Dedifferentiated amniotic fluid mesenchymal stem cell (primary cell): Measurements from ENCODE around the gene RNF135.
A peak's percentile ranks its signal among the peaks of the same experiment; 100 is the strongest.
"Not testable (repeated sequence)": the region's sequence is repeated elsewhere in the genome, so short reads cannot be mapped to it uniquely, and the experiment has no call there.

ENCODE experiments used
- DNase-seq: peaks from one replicate; pipeline ENCODE4 v3.0.0-alpha.2; 2016; ENCODE audit errors: extremely low spot score

RNF135 gene, protein sequence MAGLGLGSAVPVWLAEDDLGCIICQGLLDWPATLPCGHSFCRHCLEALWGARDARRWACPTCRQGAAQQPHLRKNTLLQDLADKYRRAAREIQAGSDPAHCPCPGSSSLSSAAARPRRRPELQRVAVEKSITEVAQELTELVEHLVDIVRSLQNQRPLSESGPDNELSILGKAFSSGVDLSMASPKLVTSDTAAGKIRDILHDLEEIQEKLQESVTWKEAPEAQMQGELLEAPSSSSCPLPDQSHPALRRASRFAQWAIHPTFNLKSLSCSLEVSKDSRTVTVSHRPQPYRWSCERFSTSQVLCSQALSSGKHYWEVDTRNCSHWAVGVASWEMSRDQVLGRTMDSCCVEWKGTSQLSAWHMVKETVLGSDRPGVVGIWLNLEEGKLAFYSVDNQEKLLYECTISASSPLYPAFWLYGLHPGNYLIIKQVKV

DNA sequence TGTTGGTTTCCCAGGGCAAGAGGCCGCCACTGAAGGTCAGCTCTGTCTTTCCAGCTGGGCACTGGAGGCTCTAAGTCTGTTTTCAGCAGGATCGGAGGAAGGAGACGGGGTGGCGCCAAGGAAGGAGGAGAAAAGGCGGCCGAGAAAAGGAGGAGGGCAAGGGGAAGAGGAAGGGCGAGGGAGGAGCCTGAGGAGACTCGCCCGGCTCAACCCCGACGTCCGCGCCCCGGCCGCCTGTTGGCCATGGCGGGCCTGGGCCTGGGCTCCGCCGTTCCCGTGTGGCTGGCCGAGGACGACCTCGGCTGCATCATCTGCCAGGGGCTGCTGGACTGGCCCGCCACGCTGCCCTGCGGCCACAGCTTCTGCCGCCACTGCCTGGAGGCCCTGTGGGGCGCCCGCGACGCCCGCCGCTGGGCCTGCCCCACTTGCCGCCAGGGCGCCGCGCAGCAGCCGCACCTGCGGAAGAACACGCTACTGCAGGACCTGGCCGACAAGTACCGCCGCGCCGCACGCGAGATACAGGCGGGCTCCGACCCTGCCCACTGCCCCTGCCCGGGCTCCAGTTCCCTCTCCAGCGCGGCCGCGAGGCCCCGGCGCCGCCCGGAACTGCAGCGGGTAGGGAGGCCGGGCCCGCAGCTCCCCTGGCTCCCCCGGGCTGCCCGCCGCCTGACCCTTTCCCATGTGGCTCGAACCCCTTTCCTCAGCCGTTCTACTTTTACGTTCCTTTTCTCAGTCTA, at the start of gene RNF135:
Gene RNF135, plus strand, starts transcription at position 209 of the 737 bp plus-strand sequence. Its CDS starts 35 bp downstream, at position 244.
- peak; percentile 66 for DNase-seq

DNA sequence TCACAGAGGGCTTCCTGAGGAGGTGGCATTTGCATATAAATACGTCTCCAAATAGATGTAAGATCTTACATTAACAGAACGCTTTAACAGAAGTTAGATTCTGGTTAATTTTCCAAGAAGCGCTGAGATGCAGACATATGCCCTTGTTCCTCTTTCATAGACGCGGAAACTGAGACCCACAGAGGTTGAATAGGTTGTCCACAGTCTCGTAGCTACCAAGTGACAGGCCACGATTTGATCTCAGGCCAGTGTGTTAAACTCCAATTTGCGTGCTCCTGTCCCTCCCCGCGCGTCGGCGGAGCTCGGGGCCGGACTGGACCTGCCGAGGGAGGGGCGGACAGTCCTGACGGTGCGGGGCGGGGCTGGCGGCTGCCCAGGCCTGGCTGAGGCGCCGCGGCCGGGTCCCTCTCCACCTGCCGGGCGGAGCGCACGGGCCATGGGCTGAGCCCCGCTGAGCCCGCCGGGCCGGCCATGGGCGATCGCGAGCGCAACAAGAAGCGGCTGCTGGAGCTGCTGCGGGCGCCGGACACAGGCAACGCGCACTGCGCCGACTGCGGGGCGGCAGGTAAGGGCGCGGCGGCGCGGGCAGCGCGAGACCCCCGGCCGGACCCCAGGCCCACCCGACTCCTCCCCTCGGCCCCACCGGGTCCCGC, 49.2 kb upstream of the RNF135 start, which contains the start of gene ADAP2:
Gene ADAP2, plus strand, starts transcription at position 402 of the 653 bp plus-strand sequence. Its CDS starts 70 bp downstream, at position 472.
- no peak for DNase-seq

DNA sequence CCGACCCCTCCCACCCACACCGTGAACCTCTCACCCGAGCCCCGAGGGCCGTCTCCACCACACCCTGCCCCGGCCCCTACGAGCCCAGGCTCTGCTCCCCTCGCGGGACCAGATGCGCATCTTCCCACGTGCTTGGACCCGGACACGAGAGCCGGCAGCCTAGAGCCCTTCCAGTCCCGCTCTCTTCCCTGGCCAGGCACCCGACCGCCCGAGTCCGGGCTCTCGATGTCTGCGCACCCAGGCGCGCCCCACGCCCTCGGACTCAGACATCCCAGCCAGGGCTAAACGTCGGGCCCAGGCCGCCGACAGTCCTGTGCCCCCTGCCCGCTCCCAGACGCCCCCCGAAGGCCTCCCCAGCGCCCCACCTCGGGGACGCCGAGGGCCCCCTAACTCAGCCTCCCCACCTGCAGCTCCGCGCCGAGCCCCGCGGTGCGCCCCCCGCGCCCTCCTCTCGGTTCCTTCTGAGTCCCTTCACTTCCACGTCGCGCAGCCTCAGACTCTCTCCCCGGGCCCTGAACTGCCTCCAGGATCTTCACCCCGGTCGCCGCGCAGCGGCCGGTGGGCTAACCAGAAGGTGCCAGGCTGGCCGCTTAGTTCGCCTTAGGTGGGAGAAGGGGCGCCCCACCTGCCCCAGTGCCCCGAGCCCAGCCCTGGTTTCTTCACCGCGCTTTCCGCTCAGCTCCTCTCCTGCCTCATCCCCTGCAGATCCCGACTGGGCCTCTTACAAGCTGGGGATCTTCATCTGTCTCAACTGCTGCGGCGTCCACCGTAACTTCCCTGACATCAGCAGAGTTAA, 48.4 kb upstream of the RNF135 start:
- no peak for DNase-seq

DNA sequence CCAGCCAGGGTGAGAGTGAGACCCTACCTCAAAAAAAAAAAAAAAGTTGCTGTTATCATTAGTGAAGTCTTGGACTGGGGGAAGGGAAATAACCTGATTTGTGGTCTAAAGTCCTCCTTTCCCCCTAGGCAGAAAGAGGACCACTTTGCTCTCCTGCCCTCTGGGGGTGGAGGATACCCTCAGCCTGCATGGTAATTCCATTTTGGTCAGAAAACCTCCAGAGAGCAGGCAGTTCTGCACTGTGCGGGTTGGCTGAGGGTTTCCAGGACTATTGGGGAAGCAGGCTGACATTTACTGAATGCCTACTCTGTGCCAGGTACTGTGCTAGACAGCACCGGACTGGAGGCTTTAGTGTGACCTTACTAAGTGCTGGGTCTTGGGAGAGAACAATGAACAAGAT, 46.5 kb upstream of the RNF135 start:
- no peak for DNase-seq

DNA sequence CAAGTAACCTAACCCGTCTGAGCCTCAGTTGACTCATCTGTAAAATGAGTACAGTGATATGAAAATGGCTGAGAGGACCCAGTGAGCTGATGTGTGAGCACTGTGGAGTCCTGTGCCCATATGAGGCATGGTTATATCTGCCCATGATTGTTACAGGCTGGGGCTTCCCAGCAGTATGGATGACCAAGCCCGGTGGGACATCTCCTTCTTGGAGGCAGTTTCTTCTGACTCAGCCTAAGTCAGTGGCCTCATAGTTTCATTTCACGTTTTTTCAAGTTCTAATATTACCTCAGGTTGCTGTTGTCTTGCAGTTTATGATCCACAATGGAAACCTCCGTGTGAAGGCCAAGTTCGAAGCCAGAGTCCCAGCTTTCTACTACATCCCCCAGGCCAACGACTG, 44.3 kb upstream of the RNF135 start:
- DNase-seq: no peak

DNA sequence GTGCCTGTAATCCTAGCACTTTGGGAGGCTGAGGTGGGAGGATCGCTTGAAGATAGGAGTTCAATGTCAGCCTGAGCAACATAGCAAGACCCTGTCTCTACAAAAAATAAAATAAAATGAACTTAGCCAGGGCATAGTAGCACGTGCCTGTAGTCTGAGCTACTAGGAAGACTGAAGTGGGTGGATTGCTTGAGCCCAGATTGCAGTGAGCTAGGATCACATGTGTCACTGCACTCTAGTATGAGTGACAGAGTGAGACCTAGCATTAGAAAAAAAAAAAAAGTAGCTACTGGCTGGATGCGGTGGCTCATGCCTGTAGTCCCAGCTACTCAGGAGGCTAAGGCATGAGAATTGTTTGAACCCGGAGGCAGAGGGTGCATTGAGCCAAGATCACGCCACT, 43.1 kb upstream of the RNF135 start:
- no peak for DNase-seq

DNA sequence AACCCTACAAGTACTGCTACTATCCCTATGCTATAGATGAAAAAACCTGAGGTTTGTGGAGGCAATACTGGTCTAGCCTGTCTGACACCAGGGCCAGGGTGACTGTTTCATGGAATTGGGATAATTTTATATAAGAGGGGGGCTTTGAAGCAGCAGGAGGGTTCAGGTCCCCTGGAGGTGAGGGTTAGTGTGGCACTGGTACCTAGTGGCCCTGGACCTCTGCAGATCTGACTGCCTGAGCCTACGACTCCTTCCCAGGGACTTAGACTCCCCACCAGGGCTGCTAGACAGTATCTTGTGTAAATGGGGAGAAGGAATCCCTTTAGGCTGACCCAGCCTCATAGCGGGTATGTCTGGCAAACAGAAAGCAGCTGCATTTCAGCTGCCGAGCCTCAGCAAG, 42.3 kb upstream of the RNF135 start:
- DNase-seq: no peak

DNA sequence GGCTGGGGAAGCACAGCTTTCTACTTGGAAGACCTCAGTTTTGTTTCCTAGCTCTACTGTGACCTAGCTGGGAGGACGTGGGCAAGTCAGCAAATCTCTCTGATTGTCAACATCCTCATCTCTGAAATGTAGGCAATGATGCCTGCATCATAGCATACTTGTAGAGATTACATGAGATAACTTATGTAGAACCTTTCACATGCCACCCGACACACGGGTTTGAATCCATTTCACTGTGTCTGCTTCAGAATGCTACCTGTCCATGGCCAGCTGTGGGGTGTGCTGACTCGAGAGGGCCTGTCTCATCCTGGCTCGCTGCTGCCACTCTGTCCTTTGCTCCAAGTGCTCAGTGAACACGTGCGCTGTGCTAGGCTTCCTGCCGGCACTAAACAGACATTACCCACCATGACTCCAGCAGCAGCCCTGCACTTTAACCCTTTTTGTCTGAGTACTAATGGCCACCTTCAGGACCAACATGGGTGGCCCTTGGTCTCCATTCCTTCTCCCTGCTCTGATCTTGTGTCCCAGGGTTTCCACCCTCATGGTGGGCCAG, 41.7 kb upstream of the RNF135 start:
- no peak for DNase-seq

DNA sequence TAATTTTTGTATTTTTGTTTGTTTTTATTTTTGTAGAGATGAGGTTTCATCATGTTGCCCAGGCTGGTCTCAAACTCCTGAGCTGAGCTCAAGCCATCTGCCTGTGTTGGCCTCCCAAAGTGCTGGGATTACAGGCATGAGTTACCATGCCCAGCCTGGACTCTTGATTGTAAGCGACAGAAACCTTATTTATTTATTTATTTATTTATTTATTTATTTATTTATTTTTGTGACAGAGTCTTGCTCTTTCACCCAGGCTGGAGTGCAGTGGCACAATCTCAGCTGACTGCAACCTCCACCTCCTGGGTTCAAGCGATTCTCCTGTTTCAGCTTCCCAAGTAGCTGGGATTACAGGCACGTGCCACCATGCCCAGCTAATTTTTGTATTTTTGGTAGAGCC, 41.0 kb upstream of the RNF135 start:
- not testable (repeated sequence) for DNase-seq

DNA sequence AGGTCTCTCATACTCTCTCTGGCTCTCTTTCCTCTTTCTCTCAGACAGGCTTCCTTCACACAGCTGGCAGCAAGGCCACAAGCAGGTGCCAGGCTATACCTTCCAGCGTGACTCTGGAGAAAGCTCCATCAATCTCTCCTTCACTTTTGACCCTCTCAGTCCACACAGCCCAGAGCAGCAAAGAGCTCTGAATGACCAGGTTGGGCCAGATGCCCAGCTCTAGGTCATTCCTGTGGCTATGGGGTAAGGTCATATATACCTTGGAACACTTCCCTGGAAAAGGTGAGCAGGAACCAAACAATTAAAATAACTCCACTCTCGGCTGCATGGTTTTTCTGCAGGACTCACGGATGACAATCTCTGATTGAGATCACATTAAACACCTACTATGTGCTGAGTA, 40.3 kb upstream of the RNF135 start:
- DNase-seq: no peak

DNA sequence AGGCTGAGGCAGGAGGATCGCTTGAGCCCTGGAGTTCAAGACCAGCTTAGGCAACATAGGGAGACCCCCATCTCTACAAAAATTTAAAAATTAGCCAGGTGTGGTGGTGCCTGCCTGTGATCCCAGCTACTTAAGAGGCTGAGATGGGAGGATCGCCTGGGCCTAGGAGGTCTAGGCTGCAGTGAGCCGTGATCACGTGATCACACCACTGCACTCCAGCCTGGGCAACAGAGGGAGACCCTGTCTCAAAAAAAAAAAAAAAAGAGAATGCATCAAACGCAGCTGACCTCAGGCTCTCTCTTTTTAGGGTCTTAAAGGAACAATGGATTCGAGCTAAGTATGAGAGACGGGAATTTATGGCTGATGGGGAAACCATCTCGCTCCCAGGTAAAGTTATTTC, 39.3 kb upstream of the RNF135 start:
- not testable (repeated sequence) for DNase-seq

DNA sequence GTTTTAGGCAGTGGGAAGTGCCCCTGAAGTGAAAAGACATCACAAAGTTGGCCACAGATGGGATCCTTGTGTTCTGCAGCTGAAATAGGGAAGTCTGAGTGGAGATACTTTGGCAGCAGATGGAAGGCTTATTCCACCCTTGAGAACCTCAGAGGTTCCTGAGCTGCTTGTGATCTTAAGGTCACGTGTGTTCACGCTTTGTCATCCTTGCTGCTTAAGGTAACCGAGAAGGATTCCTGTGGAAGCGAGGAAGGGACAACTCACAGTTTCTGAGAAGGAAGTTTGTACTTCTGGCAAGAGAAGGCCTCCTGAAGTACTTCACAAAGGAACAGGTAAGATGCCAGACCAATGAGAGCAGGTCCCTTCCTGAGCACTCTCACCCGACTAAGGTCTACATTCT, 36.9 kb upstream of the RNF135 start:
- DNase-seq: no peak

DNA sequence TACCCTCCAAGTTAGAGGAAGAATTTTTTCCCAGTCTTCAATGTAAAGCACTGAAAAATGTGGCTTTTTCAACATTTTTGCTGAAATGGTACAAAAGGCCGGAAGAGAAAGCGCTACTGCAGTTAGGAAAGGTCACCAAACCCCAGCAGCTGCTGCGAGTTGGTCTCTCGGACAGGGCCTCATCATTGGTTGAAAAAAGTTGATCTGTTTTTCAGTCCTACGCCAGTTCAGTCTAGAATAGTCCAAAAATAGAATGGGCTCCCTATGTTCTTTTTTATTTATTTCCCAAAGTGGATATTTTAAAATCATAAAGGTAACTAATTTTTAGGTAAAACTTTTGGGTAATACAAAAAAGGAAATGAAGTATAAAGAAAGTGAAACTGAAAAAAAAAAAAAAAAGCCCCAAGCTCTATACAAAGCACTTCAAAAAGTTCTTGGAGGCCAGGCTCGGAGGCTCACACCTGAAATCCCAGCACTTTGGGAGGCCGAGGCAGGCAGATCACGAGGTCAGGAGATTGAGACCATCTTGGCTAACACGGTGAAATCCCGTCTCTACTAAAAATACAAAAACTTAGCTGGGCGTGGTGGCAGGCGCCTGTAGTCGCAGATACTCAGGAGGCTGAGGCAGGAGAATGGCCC, 31.7 kb upstream of the RNF135 start:
- no peak for DNase-seq

DNA sequence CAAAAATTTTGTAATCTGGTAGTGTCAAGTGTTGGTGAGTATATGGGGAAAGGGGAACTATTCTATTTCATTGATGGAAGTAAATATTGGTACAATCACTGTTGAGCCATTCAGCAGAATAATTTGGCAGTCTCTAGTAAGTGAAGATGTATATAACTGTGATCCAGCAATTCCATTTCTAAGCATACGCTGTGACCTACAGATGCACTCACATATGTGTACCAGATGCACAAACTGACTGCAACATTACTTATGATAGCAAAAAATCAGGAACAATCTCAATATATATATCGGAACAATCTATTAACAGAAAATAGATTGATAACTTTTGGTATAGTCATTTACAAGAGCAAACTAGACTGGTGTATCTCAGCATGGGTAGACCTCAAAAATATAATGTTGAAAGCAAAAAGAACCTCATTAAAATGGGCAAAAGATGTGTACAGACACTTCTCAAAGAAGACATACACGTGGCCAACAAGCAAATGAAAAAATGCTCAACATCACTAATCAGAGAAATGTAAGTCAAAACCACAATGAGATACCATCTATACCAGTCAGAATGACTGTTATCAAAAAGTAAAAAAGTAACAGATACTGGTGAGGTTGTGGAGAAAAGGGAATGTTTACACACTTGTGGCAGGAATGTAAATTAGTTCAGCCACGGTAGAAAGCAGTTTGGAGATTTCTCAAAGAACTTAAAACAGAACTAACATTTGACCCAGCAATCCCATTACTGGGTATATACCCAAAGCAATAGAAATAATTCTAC, 28.3 kb upstream of the RNF135 start:
- DNase-seq: no peak

DNA sequence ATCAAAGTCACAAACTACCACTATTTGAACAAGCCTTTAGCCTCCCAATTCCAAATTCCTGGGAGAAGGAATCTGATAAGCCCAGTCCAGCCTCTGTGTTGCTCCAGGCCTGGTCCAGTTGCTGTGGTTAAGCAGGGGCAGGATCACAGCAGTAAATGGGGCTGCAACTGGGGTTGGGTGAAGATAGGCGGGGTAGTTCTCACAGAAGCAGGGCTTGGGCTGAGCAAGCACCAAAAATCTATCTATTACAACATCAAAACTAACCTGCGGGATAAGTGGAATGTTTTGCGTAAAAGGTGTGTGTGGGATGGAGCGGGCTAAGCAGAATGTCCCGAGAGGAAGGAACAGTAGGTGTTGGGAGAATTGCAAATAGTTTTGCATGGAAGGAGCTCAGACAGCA, 23.0 kb upstream of the RNF135 start:
- DNase-seq: no peak

DNA sequence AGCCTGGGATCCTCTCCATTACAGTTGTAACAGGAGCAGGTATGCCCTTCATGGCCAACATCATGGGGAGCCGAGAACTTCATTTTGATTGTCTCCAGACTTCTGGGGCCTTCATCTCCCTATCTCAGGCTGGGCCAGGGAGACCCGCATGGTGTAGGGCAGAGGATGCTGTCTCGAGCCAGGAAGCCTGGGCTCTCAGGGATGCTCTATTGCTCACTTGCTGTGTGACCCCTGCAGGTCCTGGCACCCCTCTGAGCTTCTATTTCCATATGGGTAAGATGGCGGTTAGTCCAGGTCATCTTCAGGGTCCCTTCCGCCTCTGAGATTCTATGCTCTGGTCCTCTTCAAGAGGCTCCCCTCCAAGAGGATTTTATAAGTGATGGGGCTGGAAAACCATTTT, 20.6 kb upstream of the RNF135 start:
- DNase-seq: no peak

DNA sequence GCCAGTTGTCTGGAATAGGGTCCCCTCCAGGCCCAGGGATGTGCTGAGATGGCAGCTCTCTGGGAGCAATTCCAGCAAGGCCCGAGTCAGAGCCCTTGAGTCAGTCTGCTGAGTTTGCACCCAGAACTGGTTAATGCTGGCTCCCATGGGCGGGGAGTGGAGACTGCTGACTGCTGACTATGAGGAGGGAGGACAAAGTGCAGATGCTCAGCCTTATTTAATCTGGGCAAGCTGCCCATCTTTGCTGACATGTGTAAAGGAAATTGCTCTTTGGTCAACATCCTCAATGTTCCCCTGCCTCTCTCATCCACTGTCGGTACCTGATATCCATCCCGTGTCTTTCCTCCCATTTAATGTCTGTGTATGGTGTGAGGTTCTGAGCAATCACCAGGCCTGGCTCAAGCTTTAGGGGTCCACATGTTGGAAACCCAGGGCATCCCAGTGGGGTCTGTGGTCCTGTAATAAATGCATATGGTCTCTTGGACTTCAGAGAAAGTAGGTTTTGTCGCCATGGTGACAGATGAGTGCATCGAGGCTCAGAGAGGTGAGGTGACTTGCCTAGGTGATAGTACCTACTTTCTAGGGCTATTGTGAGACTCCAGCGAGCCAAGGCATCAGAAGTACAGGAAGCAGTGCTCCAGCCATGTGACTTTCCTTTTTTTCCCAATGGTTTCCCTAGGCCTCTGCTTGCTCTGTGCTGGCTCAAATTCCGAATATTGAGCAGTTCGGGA, 20.0 kb upstream of the RNF135 start:
- peak; percentile 47 for DNase-seq

DNA sequence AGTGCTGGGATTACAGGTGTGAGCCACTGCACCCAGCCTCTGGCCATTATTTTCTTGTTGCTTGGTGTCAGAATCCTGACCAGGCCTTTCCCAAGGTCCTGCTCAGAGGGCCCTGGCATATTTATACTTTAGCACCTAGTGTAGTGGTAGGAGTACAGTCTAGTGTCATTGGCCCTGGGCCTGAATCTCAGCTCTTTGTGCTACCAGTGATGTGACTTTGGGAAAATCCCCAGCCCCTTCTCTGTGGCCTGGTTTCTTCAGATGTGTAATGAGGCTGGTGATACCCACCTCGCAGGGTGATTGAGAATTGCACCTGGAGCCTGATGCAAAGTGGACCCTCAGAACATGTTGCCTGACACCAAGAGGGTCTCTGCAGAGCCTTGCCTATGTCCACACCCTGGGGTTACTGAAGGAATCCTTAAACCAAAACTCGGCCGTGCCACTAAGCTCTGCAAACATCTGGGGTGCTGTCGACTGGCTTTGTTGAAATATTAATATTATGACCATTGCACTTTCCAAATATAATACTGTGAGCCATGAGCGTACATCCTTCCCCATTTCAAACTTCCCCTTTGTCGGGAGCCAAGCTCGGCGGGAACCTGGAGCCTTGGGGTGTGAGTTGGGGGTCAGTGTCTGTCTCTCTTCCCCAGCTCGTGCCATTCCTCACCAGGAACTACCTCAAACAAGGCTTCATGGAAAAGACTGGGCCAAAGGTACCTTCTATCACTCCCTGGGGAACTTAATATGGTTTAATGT, 18.0 kb upstream of the RNF135 start:
- no peak for DNase-seq
